ENCODE data around the gene ENTPD2. TPM values are rescaled to one million over a fixed set of nuclear protein-coding genes. Genes with fewer than 3 reads are reported as not detected.

The ENTPD2 gene
- total RNA-seq, 1 experiment from 2014 or later = 4.0 TPM

DNA sequence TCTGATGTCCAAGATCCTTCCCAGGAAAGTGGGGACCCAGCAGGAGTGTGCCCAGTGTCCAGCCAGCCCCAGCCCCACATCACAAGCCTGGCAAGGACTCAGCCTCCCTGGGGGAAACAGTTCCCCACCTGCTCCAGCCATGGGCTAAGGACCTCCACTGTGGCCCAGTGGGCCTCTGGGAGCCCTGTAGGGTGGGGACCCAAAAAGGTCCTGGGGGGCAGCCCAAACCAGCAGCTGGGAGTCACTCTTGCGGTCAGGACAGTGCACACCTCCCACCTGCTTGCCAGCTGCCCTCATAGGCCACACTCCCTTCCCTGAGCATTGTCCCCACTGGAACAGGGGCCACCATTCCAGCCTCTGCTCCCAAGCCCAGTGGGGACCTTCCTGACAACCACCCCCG is 27.5 kb downstream of the ENTPD2 start:
- Histone ChIP-seq H2BK20ac (ENCODE audit: low read depth, low read length, poor library complexity, severe bottlenecking) (no peak overlapping the region), H4K91ac (ENCODE audit: insufficient read length, low read depth, low read length) (no peak overlapping the region), H2BK120ac (ENCODE audit: low read depth, low read length, poor library complexity, severe bottlenecking) (no peak overlapping the region), H3K79me2 (ENCODE audit: insufficient read depth, low read length) (no peaks in the 10 kb centered on the region), H3K4ac (ENCODE audit: low read depth, low read length) (no peak overlapping the region), H3K23ac (ENCODE audit: insufficient read length, low read depth, low read length) (no peak overlapping the region), H3K27ac (ENCODE audit: insufficient read length, low read depth, low read length) (no peak overlapping the region), H3T11ph (ENCODE audit: low read length) (no peak overlapping the region), H4K5ac (ENCODE audit: insufficient read length, low read depth, low read length) (no peak overlapping the region), H2BK5ac (ENCODE audit: insufficient read length, low read length) (no peak overlapping the region), H3K27me3 (ENCODE audit: insufficient read depth, low read length) (no peaks in the 10 kb centered on the region), H3K14ac (ENCODE audit: insufficient read depth, low read length) (no peak overlapping the region), H3K56ac (ENCODE audit: insufficient read length, low read depth, low read length) (no peak overlapping the region), H2BK12ac (ENCODE audit: insufficient read length, low read depth, low read length) (no peak overlapping the region), H3K9me3 (ENCODE audit: control insufficient read depth, low read depth, low read length) (no peaks in the 10 kb centered on the region), H3K4me1 (ENCODE audit: insufficient read depth, low read length) (no peaks in the 10 kb centered on the region), H3K9ac (ENCODE audit: extremely low read depth, insufficient read length, low read length) (no peak overlapping the region), H3K79me1 (ENCODE audit: insufficient read depth, low read depth, low read length, poor library complexity, severe bottlenecking) (no peaks in the 10 kb centered on the region), H3K4me2 (ENCODE audit: insufficient read depth, insufficient read length, low read length) (no peak overlapping the region), H2AK5ac (ENCODE audit: insufficient read length, low read length) (no peak overlapping the region), H4K8ac (replicated peaks; ENCODE audit: insufficient read length, low read depth, low read length) (no peak overlapping the region), H2AFZ (ENCODE audit: low read length) (no peak overlapping the region), H3K23me2 (ENCODE audit: insufficient read length, low read depth, low read length, poor library complexity, severe bottlenecking) (peaks cover 9% of the 10 kb centered on the region), H4K20me1 (ENCODE audit: control insufficient read depth, insufficient read depth, insufficient read length) (peaks cover 2% of the 10 kb centered on the region), H3K18ac (ENCODE audit: insufficient read length, low read depth, low read length) (no peak overlapping the region), H2BK15ac (ENCODE audit: low read depth, low read length) (no peak overlapping the region)
- no CpG with 5 or more reads among the region's 2 CpGs for WGBS (ENCODE audit: extremely low coverage, insufficient read length, low lambda C conversion rate)
- Mint-ChIP-seq H3K4me1 (peaks cover 2 to 17% of the 10 kb centered on the region in 2 experiments; a peak in 3 of 4 replicates), H3K36me3 (ENCODE audit: insufficient read depth in 1 of 3, low read depth in 3 of 3) (no peaks in the 10 kb centered on the region), H3K27me3 (ENCODE audit: low read depth) (peaks cover 22% of the 10 kb centered on the region), H3K9me3 (no peaks in the 10 kb centered on the region), H3K27ac (no peak overlapping the region), H3K4me3 (no peak overlapping the region; a peak in 1 of 5 replicates)
- TF ChIP-seq, protein P1, sequence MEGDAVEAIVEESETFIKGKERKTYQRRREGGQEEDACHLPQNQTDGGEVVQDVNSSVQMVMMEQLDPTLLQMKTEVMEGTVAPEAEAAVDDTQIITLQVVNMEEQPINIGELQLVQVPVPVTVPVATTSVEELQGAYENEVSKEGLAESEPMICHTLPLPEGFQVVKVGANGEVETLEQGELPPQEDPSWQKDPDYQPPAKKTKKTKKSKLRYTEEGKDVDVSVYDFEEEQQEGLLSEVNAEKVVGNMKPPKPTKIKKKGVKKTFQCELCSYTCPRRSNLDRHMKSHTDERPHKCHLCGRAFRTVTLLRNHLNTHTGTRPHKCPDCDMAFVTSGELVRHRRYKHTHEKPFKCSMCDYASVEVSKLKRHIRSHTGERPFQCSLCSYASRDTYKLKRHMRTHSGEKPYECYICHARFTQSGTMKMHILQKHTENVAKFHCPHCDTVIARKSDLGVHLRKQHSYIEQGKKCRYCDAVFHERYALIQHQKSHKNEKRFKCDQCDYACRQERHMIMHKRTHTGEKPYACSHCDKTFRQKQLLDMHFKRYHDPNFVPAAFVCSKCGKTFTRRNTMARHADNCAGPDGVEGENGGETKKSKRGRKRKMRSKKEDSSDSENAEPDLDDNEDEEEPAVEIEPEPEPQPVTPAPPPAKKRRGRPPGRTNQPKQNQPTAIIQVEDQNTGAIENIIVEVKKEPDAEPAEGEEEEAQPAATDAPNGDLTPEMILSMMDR (conservative IDR thresholded peaks at IDR 0.05) = no peak
- no peak for DNase-seq

All from H9 (cell line).